LNCaP clone FGC (cell line): ENCODE data around the gene ELMOD1.
A peak's percentile ranks its signal among the peaks of the same experiment; 100 is the strongest.

Experiments
- DNase-seq: peaks from one replicate; pipeline ENCODE4 v3.0.0-alpha.2; 2011; ENCODE audit warnings: low read depth
- H3K4me3 ChIP-seq: 2 replicates; pipeline ENCODE4 v1.5.1; 2011; ENCODE audit warnings: mild to moderate bottlenecking, low read depth, low read length, control low read depth
- TF ChIP-seq, protein P1 (sequence below): IDR thresholded peaks from 2 replicates; pipeline ENCODE4 v1.5.1; 2012; ENCODE audit warnings: mild to moderate bottlenecking; ENCODE audit not compliant: control insufficient read depth, insufficient read depth; ENCODE audit errors: extremely low read depth

ELMOD1 gene

DNA sequence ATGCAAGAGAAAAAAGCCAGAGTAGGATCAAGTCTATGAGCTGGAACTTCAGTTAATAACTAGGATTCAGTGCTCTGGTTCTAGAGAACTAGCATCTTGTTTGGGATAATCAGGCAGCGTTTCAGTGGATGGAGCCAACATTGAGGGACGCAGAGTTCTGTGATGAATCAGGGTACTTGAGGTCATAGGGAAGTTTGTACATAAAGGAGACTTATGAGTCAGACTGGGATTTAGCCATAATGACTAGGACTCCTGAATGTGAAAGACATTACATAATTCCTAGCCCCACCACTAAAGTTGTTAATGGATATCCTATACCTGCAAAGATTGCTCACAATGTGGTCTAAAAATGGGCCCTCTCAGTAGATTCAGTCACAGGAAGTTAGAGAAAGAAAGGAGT is 114.1 kb downstream of the ELMOD1 start:
- DNase-seq: no peak
- H3K4me3 ChIP-seq: no peak overlapping the region
- TF ChIP-seq, protein P1, sequence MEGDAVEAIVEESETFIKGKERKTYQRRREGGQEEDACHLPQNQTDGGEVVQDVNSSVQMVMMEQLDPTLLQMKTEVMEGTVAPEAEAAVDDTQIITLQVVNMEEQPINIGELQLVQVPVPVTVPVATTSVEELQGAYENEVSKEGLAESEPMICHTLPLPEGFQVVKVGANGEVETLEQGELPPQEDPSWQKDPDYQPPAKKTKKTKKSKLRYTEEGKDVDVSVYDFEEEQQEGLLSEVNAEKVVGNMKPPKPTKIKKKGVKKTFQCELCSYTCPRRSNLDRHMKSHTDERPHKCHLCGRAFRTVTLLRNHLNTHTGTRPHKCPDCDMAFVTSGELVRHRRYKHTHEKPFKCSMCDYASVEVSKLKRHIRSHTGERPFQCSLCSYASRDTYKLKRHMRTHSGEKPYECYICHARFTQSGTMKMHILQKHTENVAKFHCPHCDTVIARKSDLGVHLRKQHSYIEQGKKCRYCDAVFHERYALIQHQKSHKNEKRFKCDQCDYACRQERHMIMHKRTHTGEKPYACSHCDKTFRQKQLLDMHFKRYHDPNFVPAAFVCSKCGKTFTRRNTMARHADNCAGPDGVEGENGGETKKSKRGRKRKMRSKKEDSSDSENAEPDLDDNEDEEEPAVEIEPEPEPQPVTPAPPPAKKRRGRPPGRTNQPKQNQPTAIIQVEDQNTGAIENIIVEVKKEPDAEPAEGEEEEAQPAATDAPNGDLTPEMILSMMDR: no peak

DNA sequence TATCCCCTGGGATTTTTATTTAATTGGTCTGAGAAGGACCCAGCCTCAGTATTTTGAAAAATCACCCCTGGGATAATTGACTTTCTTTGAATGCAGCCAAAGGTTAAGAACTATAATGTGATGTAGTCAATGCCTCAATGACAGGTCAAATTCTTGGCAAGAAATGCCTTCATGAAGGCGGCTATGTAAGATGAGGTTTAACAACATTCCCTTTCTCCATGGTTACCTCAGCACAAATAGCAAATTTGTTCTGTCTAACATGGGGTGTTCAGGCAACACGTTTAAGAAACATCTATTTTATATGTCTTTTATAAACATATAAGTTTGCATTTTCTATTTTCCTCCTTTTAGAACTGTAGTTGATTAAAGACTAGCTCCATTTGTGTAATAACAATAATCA is 115.6 kb downstream of the ELMOD1 start:
- H3K4me3 ChIP-seq: no peak overlapping the region
- TF ChIP-seq, protein P1: no peak
- DNase-seq: no peak

GRCh38 chr11:107707215-107707671 is 116.3 kb downstream of the ELMOD1 start:
- no peak for DNase-seq
- no peak overlapping the region for H3K4me3 ChIP-seq
- TF ChIP-seq, protein P1: no peak

DNA sequence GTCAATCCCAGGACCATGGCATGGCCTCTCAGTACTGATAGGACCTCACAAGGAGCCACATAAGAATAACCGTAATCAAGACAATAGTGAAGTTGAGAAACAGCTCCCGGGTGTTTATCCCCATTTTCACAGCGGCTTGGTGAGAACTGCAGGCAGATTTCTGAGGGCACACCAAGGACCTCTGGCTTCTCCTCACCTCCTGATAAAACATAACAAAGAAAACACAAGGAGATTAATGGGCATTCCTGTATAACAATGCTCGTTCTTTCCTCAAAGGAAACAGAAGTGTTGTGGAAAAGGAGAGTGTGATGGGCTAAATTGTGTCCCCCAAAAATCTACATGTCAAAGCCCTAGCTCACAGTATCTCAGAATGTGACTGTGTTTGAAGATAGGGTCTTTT is 116.9 kb downstream of the ELMOD1 start:
- TF ChIP-seq, protein P1: no peak
- no peak overlapping the region for H3K4me3 ChIP-seq
- no peak for DNase-seq

- peak; percentile 38 for DNase-seq
- H3K4me3 ChIP-seq: no peak overlapping the region
- TF ChIP-seq, protein P1: no peak
These were observed 117.8 kb downstream of the ELMOD1 start for GRCh38 chr11:107708792-107709191.

DNA sequence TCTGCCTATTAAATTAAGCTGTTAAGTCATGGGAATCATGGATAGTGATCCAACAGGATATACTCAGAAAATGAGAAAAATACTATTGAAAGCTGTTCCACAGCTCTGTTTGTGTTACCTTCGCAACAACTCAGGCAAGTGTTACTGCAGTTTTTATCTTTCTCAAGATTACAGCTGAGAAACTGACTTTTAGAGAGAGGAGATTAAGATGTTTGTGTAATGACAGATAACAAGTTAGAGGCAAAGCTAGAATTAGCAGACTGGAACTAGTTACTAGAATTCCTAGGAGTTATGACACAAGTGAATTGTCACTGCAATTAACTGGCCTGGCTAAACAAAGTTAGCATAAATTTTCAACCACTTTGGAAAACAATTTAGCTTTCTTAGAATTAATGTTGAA is 119.4 kb downstream of the ELMOD1 start:
- no peak for DNase-seq
- TF ChIP-seq, protein P1: no peak
- no peak overlapping the region for H3K4me3 ChIP-seq

DNA sequence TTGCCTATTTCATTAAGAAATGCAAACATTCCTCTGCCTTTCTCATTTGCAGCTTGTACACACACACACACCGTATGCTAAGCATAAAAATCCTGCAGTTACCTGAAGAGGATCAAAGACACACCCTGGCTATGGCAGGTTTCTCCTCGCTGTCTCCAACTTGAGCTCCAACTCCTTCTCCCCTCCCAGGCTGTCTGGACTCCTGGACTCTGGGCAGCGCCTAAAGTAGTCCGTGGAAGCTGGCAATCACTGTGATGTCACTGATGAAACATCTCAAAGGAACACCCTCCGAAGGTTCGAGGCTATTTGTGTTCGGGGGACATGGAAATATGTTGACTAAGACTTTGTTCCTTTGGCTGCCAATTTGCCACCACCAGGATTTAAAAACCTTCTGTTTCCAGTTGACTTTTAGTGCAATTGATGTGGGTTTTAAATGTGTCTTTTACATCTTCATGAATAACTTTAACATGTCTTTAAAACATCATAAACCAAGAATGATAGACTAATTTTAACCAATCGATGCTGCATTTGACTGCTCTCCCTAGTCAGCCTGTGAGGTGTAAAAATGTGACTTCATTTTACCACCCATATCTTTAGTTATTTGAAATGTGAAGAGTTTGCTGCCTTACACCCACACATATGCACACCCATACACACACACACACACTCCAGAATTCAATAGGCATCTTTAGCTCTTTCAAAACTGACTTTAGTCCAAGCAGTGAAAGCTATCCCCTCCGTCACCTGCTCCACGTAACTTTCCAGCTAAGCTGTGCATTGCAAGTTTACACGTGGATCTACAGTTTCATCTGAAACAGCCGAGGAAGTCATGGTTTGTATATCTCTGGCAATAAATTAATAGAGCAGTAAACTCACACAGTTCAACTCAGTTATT is 121.2 kb downstream of the ELMOD1 start, which contains the start of gene SLN:
TSS of gene SLN (minus strand) at position 196 of the 895 bp plus-strand sequence.
- H3K4me3 ChIP-seq: no peak within 1 kb of the TSS
- TF ChIP-seq, protein P1: no peak
- DNase-seq: no peak
